DMS114 treated with DMSO at 0.1 percent for 48 hours (cell line): ENCODE data around the gene CSNK2B.

Experiments
- DNase-seq: peaks from one replicate; lab custom pipeline; 2025; ENCODE audit not compliant: unreplicated experiment; lab: John Stamatoyannopoulos, UW

The CSNK2B gene

DNA sequence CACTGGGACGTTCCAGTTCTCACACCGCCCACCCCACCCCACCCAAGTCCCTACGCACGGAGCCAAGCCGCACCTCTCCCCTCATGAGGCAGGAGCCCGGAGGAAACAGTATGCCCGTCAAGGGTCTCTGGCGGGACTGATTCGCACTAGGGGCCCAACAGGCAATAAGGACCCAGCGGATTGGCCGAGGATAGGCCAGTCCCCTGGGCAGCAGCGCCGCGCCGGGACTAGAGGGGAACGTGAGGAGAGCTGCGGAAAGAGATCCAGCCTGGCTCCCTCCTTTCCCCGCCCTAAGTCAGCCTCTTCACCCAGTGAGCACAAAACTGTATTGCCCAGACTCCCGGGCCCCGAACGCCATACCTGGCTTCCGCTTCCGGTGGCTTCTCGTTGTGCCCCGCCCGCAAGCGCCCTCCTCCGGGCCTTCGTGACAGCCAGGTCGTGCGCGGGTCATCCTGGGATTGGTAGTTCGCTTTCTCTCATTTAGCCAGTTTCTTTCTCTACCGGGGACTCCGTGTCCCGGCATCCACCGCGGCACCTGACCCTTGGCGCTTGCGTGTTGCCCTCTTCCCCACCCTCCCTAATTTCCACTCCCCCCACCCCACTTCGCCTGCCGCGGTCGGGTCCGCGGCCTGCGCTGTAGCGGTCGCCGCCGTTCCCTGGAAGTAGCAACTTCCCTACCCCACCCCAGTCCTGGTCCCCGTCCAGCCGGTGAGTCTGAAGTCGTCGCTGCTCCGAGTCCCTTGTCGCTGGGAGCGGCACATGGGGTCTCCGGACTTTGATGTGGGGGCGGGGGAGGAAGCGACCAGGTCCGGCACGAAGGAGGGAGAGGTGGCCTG lies at the start of gene CSNK2B:
CSNK2B (plus strand) TSS at position 580 of the 836 bp plus-strand sequence. CDS start 752 bp downstream, outside the sequence.
- DNase-seq, result peak; percentile 99

DNA sequence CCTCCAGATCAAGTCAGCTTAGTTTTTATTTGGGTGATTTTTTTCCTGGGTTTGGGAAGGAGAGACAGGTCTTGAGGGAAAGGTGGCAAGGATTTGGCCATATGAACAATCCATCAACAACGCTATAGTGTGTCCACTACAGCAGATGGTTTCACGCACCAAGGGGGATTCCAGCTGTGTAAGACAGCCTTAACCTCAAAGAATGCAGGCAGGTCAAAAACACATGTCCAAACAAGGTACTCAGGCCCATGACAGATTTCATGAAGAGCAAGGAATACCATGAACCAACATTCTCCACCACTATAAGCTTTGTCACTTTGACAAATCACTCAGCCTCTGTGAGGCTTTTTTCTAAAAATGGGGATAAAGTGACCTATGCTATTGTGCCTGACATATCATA lies 48.9 kb upstream of the CSNK2B start:
- no peak for DNase-seq

DNA sequence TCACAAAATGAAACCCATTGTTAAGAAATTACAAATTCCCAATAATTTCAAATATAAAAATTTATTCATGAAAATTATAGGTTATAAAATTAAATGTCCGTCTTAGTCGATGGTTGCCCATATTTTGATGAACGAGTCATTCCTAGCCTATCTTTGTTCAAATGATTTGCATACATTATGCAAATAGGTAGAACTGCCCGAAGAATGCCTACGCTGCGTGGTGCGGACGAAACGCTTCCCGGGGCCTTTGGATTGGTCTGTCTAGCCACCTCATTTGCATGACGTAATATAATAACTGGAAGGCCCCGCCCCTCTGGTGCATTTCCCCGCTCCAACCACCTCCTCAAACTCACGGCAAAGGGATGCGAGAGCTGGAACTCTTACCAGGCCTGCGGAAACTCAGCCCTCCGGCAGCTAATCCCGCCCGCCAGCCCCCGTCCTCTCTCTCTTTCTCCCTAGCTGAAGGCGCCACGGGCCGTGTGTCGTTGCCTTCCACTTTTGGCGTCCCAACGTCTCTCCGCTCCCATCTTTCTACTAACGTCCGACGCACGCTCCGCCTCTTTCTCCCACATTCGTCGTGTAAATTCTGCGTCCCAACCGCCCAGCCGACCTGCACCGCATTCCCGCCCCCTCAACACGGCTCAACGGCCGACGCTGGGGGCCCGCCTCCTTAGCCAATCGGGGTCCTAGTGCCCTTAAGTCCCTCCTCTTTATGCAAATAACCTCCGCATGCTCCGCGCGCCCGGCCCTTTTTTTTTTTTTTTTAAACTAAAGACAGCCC lies 45.9 kb upstream of the CSNK2B start:
- DNase-seq, result peak; percentile 99

DNA sequence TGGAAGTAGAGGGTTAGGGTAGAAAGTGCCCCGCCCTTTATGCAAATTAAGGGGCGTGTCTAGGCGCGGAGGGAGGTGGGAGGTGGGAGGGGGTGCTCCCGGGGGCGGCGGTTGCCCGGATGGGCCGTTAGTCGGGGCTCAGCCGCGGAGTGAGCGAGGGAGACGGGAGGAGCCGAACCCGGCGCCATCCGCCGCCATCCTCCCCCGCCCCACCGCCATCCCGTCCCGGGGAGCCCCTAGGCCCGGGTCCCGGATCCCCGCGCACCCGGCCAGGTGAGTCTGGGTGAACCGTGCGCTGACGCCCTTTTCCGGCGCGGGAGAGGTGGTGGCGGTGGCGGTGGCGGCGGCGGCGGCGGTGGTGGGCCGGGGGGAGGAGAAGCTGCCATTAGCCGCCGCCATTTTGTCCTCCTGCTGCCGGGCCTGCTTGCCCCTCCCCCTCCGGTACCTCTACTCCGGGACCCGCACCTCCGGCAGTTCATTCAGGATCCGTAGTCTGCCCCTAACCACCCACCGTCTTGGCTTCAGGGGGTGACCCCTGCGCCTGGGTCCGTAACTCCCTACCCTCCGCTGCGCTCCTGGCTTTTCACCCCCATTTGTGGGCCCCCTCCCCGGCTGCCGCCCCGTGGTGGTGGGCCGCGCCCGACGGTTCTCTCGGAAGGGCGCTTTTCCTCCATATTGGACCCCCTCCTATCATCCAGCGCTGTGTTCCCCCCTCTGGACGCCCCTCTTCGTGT lies 45.1 kb upstream of the CSNK2B start, which contains the start of gene PRRC2A:
PRRC2A (plus strand) TSS at position 130 of the 734 bp plus-strand sequence. CDS start 2,075 bp downstream, outside the sequence.
- peak; percentile 82 for DNase-seq

DNA sequence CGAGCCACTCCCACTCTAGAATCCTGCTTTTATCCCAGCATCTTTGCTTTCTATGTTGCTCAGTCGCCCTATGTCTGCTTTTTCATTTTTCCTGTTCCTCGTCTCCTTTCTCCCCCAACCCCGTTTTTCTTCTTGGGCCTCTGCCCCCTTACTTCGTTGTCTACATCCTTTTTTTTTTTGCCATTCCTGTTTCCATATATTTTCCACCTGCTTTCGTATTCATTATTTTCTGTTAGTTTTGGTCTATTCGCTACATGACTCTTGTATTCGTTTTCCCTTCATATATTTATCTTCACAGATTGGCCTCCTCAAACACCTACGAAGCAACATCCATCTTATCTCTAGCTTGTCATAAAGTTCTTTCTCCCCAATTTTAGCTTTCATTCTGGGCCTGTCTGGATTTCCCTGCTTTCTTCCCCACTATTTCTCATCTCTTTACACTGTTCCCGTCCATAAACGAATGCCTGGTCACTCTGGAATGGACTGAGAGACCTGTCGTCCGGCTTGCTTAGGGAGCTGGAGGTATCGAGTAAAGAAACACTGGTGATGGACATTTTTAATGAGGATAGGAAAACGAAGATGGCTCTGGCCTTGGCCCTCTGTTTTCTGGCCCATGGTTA lies 44.5 kb upstream of the CSNK2B start:
- no peak for DNase-seq

DNA sequence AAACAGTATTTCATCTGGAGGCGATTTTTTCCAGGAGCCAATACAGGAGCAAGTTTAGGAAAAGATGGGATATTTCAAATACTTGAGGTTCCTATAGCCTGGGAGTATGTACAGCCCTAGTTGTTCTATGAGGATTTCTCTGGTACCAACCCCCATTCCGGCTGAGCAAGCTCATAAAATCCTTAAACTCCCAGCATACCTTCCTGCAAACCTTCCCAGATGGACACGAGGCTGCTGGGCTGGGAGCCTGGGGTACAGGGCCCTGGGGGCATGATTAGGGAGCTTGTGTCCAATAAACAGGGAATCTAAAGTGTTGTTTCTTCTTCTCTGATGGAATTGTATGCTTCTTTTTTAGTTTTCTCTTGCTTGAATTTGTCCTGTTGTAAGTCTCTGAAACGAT lies 43.9 kb upstream of the CSNK2B start:
- no peak for DNase-seq

DNA sequence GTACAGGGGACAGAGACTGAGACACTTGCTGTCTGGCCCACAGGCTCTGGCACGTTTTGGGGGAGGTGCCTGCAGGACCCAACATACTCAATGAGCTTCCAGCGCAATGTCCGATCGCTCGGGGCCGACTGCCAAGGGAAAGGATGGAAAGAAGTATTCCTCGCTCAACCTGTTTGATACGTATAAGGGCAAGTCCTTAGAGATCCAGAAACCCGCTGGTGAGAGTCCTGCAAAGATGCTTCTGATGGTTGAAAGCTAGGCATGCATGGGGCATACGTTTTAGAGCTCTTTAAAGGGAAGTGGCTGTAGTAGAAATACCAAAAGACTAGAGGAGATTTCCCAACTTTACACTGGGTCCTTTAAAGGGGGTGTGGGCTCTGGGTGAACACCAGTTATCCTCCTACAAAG lies 43.2 kb upstream of the CSNK2B start:
- no peak for DNase-seq

DNA sequence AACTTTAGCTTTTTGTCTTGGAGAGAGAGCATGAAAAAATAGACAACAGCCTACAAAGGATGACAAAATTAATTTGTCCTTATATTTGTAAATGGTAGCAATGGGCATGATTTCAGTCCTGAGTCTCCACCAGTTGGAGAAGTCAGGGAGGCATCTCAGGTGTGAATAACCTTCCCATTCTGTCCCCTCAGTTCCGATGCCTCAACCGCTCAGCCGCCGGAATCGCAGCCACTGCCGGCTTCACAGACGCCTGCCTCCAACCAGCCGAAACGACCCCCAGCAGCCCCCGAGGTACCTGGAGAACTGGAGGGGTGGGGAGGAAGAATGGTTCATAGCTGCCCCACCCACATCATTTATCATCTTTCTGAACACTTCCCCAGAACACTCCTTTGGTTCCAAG lies 41.8 kb upstream of the CSNK2B start:
- no peak for DNase-seq

DNA sequence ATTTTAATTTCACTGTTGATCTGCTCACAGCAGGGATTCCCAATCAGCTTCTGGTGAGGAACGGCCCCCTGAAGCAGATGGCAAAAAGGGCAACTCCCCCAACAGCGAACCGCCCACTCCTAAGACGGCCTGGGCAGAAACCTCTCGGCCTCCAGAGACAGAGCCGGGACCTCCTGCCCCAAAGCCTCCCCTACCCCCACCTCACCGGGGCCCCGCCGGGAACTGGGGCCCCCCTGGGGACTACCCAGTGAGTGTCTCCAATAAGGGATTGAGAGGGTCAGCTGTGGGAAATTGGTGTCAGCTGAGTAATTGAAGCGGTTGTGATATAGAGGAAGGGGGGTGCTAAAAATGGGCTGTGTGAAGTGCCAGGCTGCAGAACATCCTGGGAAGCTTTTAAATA lies 38.9 kb upstream of the CSNK2B start:
- no peak for DNase-seq

DNA sequence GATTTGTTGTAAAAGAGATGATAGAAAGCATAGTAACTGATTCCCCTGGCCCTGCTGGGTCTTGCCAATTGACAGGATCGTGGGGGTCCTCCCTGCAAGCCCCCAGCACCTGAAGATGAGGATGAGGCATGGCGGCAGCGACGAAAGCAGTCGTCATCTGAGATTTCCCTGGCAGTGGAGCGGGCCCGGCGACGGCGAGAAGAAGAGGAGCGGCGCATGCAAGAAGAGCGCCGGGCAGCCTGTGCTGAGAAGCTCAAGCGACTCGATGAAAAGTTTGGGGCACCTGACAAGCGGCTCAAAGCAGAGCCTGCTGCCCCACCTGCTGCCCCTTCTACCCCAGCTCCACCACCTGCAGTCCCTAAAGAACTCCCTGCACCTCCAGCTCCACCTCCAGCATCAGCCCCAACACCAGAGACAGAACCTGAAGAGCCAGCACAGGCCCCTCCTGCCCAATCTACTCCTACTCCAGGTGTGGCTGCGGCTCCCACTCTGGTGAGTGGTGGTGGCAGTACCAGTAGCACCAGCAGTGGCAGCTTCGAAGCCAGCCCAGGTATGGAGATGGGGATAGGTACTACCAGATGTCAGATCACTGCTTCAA lies 38.1 kb upstream of the CSNK2B start:
- no peak for DNase-seq

DNA sequence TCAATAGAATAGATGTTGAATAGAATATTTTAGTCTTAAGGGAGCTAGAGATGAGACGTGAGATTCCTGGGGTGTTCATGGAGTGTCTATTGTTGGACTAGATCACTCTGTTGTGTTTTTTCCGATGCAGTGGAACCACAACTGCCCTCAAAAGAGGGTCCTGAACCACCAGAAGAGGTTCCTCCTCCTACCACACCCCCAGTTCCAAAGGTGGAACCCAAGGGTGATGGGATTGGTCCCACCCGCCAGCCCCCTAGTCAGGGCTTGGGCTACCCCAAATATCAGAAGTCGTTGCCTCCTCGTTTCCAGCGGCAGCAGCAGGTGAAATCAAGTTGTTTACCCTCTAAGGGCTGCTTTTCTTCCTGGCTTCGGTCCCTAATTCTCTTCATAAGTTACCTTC lies 36.9 kb upstream of the CSNK2B start:
- DNase-seq, result no peak

DNA sequence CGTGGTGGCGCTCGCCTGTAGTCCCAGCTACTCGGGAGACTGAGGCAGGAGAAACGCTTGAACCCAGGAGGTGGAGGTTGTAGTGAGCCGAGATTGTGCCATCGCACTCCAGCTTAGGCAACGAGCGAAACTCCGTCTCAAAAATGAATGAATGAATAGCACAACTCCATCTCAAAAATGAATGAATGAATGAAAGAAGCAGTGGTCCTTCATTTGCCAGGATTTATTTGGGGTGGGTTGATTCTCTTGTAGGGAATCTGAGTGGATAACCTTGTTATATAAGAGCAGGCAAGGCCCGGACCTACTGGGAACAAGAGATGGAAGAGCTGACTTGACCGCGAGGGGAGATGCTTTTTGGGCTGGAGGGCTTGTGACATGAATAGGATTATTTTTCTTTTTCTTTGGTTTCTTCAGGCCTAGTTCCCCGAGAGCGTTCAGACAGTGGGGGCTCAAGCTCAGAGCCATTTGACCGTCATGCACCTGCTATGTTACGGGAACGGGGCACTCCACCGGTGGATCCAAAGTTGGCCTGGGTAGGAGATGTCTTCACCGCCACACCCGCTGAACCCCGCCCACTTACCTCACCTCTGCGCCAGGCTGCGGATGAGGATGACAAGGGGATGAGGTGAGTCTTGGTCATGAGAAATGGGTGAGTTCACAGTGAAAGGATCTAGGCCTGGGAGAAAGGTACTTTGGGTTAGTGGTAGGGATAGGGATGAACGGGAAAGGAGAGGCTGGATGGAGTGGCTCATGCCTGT lies 35.5 kb upstream of the CSNK2B start:
- DNase-seq, result no peak

DNA sequence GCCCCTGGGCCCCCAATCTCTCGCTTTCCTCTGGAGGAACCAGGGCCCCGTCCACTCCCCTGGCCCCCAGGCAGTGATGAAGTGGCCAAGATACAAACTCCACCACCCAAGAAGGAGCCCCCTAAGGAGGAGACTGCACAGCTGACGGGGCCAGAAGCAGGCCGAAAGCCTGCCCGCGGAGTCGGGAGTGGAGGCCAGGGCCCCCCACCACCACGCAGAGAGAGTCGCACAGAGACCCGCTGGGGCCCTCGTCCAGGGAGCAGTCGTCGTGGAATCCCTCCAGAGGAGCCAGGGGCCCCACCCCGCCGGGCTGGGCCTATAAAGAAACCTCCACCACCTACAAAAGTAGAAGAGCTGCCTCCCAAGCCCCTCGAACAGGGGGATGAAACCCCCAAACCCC lies 34.7 kb upstream of the CSNK2B start:
- DNase-seq, result no peak

DNA sequence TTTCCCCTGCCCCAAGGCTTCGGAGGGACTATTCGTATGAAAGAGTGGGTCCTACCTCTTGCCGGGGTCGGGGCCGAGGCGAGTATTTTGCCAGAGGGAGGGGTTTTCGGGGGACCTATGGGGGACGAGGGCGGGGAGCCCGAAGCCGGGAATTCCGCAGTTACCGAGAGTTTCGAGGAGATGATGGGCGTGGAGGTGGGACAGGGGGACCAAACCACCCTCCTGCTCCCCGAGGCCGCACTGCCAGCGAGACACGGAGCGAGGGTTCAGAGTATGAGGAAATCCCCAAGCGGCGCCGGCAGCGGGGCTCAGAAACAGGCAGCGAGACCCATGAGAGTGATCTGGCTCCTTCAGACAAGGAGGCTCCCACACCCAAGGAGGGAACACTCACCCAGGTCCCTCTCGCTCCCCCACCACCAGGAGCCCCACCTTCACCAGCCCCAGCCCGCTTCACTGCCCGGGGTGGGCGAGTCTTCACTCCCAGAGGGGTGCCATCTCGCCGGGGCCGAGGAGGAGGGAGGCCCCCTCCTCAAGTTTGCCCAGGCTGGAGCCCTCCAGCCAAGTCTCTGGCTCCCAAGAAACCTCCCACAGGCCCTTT lies 34.1 kb upstream of the CSNK2B start:
- DNase-seq, result no peak

DNA sequence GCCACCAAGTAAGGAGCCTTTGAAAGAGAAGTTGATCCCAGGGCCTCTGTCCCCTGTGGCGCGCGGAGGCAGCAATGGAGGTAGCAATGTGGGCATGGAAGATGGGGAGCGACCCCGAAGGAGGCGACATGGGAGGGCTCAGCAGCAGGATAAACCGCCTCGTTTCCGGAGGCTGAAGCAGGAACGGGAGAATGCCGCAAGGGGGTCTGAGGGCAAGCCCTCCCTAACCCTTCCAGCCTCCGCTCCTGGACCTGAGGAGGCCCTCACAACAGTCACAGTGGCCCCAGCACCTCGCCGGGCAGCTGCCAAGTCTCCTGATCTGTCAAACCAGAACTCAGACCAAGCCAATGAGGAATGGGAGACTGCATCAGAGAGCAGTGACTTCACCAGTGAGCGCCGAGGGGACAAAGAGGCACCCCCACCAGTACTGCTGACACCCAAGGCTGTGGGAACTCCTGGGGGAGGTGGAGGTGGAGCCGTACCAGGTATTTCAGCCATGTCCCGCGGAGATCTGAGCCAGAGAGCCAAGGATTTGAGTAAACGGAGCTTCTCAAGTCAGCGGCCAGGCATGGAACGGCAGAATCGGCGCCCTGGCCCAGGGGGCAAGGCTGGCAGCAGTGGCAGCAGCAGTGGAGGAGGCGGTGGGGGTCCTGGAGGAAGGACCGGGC lies 33.5 kb upstream of the CSNK2B start:
- DNase-seq, result no peak

DNA sequence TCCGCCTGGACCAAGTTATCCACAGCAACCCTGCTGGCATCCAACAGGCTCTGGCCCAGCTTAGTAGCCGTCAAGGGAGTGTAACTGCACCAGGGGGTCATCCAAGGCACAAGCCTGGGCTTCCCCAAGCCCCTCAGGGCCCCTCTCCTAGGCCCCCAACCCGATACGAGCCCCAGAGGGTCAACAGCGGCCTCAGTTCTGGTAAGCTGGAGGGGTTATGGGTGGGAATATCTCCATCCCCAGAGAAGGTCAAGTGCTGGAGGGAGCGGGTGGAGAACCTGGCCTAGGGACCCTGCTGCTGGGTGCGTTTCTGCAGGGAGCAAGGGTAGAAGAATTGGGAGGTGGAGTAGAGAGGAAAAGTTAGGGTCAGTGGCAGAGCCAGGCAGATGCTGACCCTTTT lies 32.4 kb upstream of the CSNK2B start:
- no peak for DNase-seq

DNA sequence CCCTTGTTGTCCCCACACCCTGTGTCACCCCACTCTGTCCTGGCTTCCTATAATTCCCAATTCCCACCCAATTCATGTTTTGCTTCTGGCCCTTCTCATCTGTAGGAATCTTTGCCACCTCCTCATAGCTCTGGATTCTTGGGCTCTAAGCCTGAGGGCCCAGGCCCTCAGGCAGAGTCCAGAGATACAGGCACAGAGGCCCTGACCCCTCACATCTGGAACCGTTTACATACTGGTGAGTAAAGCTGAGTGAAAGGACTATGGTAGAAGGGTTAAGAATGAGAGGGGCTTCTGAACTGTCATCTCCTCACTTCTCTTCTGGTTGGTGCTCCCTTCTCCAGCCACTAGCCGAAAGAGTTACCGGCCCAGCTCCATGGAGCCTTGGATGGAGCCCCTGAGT lies 31.7 kb upstream of the CSNK2B start:
- no peak for DNase-seq

DNA sequence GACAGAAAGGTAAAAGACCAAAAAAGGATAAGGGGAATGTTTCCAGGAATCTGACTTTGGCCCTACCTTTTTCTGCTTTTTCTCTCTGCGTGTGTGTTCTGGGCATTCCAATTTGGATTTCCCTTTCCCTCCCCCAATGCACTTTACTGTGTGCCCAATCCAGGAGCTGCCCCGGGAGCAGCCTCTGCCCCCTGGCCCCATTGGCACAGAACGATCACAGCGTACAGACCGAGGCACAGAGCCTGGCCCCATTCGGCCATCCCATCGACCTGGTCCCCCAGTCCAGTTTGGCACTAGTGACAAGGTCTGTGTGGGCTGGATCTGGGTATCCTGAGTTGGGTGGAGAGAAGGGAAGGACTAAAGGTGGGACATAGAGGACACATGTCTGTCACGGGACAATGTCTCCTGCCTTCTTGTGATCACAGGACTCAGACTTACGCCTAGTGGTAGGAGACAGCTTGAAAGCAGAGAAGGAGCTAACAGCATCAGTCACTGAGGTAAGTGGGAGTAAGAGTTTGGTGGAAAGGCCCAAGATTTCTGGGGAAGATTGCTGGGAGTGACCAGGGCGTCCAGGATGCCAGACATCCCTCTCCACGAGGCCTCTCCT lies 30.8 kb upstream of the CSNK2B start:
- DNase-seq, result no peak
